Activated CD4-positive, alpha-beta T cell treated with anti-CD3 and anti-CD28 coated beads, Interleukin-10, Interleukin-2, amounts not matched to agents 100 ng/mL and 50 ng/mL, durations not matched to agents 16 hours and 8 hours (primary cell): ENCODE data around the gene KRT4.

Experiments used
- DNase-seq: peaks from one replicate; pipeline ENCODE4 v3.0.0-alpha.2; 2020

KRT4 gene

GRCh38 chr12:52821826-52822660 is 8.1 kb upstream of the KRT4 start:
- DNase-seq: no peak

- DNase-seq: no peak
Observed at GRCh38 chr12:52821071-52821730, 7.3 kb upstream of the KRT4 start.

GRCh38 chr12:52820521-52820920 is 6.6 kb upstream of the KRT4 start:
- no peak for DNase-seq

- DNase-seq: no peak
Observed at GRCh38 chr12:52819731-52820510, 6.0 kb upstream of the KRT4 start.

DNA sequence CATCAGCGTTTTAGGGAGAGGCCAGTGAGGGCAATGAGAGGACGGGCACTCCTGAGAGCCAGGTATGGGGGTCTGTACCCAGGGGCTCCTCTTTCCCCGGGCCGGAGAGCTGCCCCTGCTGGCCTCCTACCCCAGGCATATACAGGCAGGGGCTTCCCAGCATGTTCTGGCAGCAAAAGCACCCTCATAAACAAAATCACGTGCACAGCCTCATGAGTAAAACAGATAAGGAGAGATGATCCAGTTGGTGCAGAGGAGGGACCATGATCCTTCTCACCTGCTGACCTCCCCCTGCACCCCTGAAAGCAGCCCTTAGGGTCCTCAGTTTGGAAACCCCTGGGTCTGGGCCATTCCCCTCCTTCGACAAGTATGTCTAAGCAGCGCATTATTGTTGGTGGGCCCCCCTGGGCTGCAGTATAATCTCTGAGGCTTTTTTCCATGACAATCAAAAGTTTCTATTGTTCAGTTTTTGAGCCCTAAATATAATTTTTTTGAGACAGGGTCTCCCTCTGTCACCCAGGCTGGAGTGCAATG is 5.0 kb upstream of the KRT4 start:
- DNase-seq: no peak

GRCh38 chr12:52818388-52818787 is 4.5 kb upstream of the KRT4 start:
- no peak for DNase-seq

DNA sequence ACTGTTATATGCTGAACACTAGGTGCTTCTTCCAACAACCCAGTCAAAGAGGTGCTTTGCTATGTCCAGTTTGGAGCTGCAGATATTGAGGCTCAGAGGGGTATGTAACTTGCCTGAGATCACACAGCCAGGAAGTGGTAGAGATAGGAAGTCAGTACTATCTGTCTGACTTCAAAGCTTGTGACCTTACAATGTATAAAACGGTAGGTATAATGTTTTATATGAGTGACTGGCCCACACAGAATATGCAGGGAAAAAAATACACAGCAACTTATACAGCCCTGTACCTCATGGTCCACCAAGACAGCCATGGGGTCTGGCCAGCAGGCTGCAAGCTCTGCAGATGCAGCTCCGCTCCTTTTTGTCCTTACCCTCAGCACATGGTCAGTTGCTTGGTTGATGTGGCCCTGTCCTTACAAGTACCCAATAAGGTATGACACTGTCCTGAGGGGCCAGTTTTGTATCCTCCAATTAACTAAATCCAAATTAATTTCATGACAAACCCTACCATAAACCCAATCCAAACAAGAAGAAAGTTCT is 3.9 kb upstream of the KRT4 start:
- DNase-seq: no peak

DNA sequence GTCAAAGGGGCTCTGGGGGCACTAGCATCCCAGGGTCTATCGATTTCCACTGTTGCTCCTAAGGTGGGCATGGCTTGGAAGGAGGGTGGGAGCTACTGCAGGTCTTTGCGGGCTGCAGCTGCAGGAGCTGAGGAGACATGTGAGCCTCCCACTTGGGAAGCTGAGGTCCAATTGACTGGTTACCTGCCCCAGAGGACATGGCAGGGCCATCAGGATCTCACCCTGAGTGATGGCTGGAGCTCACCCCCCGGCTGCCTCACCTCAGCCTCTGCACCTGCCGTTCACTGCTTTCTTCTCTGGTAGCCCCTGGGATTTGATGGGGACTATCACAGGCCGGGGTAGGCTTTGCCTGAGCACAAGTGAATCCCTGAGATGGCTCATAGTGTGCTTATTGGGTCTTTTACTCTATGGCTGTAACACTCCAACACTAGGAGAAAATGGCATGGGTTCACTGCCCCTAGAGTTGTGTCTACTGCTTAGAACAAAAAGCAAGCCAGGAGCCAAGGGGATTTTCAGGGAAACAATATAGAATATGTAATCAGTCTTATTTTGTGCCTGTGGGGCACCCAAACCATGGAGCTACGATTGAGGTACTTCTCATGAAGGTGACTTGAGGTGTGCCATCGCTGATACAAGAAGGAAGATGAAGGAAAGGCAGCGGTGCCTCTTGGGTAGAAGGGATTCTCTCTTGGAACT is 3.2 kb upstream of the KRT4 start:
- DNase-seq: no peak

- DNase-seq: no peak
Observed at GRCh38 chr12:52815676-52816588, 2.0 kb upstream of the KRT4 start.

- no peak for DNase-seq
Observed at GRCh38 chr12:52815161-52815560, 1.2 kb upstream of the KRT4 start.

GRCh38 chr12:52814710-52815155 is 817 bp upstream of the KRT4 start:
- no peak for DNase-seq

GRCh38 chr12:52813203-52813819 is 605 bp downstream of the KRT4 start:
- no peak for DNase-seq

DNA sequence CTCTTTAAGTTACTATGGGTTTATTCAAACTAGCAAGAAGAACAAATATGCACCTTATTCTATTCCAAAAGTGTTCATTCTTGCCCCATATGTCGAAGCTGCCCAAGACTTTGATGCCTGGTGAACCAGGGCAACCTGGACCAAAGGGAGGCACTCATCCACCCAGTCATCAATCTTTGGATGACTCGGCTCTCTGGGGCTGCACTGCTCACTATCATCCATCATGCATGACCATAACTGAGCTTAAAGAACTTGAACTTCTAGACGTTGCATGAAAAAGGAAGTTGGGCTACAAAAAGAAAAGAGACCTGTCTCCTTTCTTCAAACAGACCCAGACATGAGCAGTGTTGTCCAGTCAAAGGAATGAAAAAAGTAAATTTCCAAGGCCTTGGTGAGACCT is 1.2 kb downstream of the KRT4 start:
- DNase-seq: no peak

DNA sequence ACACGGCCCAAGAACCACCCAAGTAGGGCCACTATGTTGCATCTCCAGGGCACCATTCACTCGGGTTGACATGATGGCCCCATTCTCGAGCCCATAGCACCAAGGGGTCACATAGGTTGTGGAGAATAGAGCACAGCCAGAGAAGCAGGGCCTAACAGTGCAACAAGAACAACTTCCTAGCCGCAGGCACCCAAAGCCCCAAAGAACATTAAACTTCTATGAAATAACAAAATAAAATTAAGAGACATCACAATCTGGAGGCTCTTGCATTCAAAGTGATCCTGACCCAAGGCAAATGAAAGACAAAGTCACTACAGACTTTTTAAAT is 1.9 kb downstream of the KRT4 start:
- no peak for DNase-seq

GRCh38 chr12:52811191-52812072 is 2.5 kb downstream of the KRT4 start:
- DNase-seq: no peak

DNA sequence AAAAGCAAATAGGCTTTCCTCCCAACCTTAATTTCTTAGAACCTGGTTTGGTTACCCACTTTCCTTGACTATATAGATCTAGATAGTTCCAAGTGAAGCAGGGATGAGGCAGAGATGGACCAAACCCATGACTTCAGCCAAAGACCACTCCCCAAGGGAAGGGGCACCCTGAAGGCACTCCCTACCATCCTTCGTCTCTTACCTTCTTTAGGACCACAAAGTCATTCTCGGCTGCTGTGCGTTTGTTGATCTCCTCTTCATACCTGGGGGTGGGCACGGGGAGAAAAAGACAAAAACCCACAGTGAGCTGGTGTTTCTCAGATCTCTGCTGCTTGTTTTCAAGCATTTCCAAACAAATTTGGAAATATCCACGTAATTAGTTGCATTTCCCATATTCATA is 3.4 kb downstream of the KRT4 start:
- no peak for DNase-seq

DNA sequence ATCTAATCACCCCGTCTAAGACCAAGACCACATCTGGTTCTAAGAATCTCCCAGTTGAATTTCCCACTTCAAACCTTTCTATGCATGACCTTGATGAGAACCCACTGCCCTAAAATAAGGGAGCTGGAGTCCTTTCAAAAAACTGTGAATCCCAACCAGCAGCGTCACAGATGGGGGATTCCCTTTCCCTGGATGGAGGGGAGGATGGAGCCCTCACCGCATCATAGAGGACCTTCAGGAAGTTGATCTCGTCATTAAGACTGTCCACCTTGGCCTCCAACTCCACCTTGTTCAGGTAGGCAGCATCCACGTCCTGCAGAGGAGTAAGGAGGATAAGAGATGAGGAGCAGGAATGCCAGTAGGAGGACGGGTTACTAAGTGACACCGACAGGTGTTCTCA is 4.8 kb downstream of the KRT4 start:
- no peak for DNase-seq

- no peak for DNase-seq
Observed at GRCh38 chr12:52808573-52809160, 5.2 kb downstream of the KRT4 start.
